ENCODE results near the gene SLC27A5.
"Not testable (repeated sequence)": the region's sequence is repeated elsewhere in the genome, so short reads cannot be mapped to it uniquely, and the experiment has no call there.

The SLC27A5 gene

GRCh38 chr19:58513694-58514563 lies 2.1 kb upstream of the SLC27A5 start:
- ChIA-PET CTCF (no interaction called here), POLR2A (no interaction called here)
- no peak for DNase-seq (ENCODE audit: extremely low spot score)
- TF ChIP-seq LEF1 (IDR thresholded peaks at IDR 0.05; ENCODE audit: borderline replicate concordance) = no peak
- TF ChIP-seq ZNF384 (IDR thresholded peaks at IDR 0.05) = no peak
- TF ChIP-seq FOXM1 (IDR thresholded peaks at IDR 0.05; ENCODE audit: borderline replicate concordance) = no peak
- TF ChIP-seq FOXA1 (IDR thresholded peaks at IDR 0.05) = no peak
- no peak for TF ChIP-seq FOXK2 (IDR thresholded peaks at IDR 0.05)
- TF ChIP-seq SP1 (IDR thresholded peaks at IDR 0.05) = no peak
- TF ChIP-seq BHLHE40 (IDR thresholded peaks at IDR 0.05; ENCODE audit: borderline replicate concordance) = no peak
- TF ChIP-seq TARDBP (IDR thresholded peaks at IDR 0.05) = no peak
- no peak for TF ChIP-seq CTBP1 (IDR thresholded peaks at IDR 0.05; ENCODE audit: borderline replicate concordance)
- TF ChIP-seq ARNT (IDR thresholded peaks at IDR 0.05) = no peak
- no peak for TF ChIP-seq HDGF (IDR thresholded peaks at IDR 0.05; ENCODE audit: borderline replicate concordance)
- no peak for TF ChIP-seq ELF4 (IDR thresholded peaks at IDR 0.05)

GRCh38 chr19:58513213-58513693 lies 1.5 kb upstream of the SLC27A5 start:
- POLR2A ChIA-PET = interaction anchor here (1.2 kb wide), 1 partner anchor 46 kb away, joined by 3 read pairs; no protein-coding TSS in a partner anchor
- no peak for DNase-seq (ENCODE audit: extremely low spot score)
- CTCF ChIA-PET = no interaction called here
- TF ChIP-seq BHLHE40 (IDR thresholded peaks at IDR 0.05; ENCODE audit: borderline replicate concordance) (no peak), FOXA1 (IDR thresholded peaks at IDR 0.05) (no peak), ZNF384 (IDR thresholded peaks at IDR 0.05) (no peak), SUZ12 (IDR thresholded peaks at IDR 0.05) (no peak), NFRKB (IDR thresholded peaks at IDR 0.05) (no peak), LEF1 (IDR thresholded peaks at IDR 0.05; ENCODE audit: borderline replicate concordance) (no peak), PKNOX1 (IDR thresholded peaks at IDR 0.05) (no peak)

- DNase-seq (ENCODE audit: extremely low spot score) = no peak
- no peak for TF ChIP-seq ZNF384 (IDR thresholded peaks at IDR 0.05)
- no peak for TF ChIP-seq L3MBTL2 (conservative IDR thresholded peaks at IDR 0.05)
- no peak for TF ChIP-seq TARDBP (IDR thresholded peaks at IDR 0.05)
- TF ChIP-seq ELF4 (IDR thresholded peaks at IDR 0.05) = no peak
- TF ChIP-seq FOXK2 (IDR thresholded peaks at IDR 0.05) = no peak
- TF ChIP-seq FOXA1 (IDR thresholded peaks at IDR 0.05) = no peak
- no peak for TF ChIP-seq CTBP1 (IDR thresholded peaks at IDR 0.05; ENCODE audit: borderline replicate concordance)
- no peak for TF ChIP-seq PKNOX1 (IDR thresholded peaks at IDR 0.05)
- no peak for TF ChIP-seq LEF1 (IDR thresholded peaks at IDR 0.05; ENCODE audit: borderline replicate concordance)
- TF ChIP-seq BHLHE40 (IDR thresholded peaks at IDR 0.05; ENCODE audit: borderline replicate concordance) = no peak
- no peak for TF ChIP-seq HDGF (IDR thresholded peaks at IDR 0.05; ENCODE audit: borderline replicate concordance)
- TF ChIP-seq FOXM1 (IDR thresholded peaks at IDR 0.05; ENCODE audit: borderline replicate concordance) = no peak
- ChIA-PET CTCF (no interaction called here), POLR2A (no interaction called here)
Observed at GRCh38 chr19:58510084-58510862, 1.5 kb downstream of the SLC27A5 start.

GRCh38 chr19:58509731-58510083 lies 2.1 kb downstream of the SLC27A5 start:
- POLR2A ChIA-PET = no interaction called here
- TF ChIP-seq HDGF (IDR thresholded peaks at IDR 0.05; ENCODE audit: borderline replicate concordance) = no peak
- no peak for TF ChIP-seq BHLHE40 (IDR thresholded peaks at IDR 0.05; ENCODE audit: borderline replicate concordance)
- TF ChIP-seq TARDBP (IDR thresholded peaks at IDR 0.05) = no peak
- TF ChIP-seq ELF4 (IDR thresholded peaks at IDR 0.05) = no peak
- no peak for TF ChIP-seq CTBP1 (IDR thresholded peaks at IDR 0.05; ENCODE audit: borderline replicate concordance)
- TF ChIP-seq FOXA1 (IDR thresholded peaks at IDR 0.05) = no peak
- no peak for TF ChIP-seq PKNOX1 (IDR thresholded peaks at IDR 0.05)
- TF ChIP-seq LEF1 (IDR thresholded peaks at IDR 0.05; ENCODE audit: borderline replicate concordance) = no peak
- no peak for DNase-seq (ENCODE audit: extremely low spot score)
- CTCF ChIA-PET = no interaction called here

GRCh38 chr19:58507602-58508223 lies 4.1 kb downstream of the SLC27A5 start:
- POLR2A ChIA-PET; DNase-seq (ENCODE audit: extremely low spot score); CTCF ChIA-PET: not testable (repeated sequence)

GRCh38 chr19:58500242-58500641 lies 11.6 kb downstream of the SLC27A5 start:
- POLR2A ChIA-PET = interaction anchor here (0.6 to 1.8 kb wide), 3 partner anchors 18 to 25 kb away, joined by 3 to 10 read pairs (median 5); partner anchors contain the start of genes ZBTB45 and ZNF446

More at GRCh38 chr19:58500242-58500641, 11.6 kb downstream of the SLC27A5 start:
- no peak for DNase-seq (ENCODE audit: extremely low spot score)
- TF ChIP-seq FOXA1 (IDR thresholded peaks at IDR 0.05) (no peak), TARDBP (IDR thresholded peaks at IDR 0.05) (no peak), ELF4 (IDR thresholded peaks at IDR 0.05) (no peak), HDGF (IDR thresholded peaks at IDR 0.05; ENCODE audit: borderline replicate concordance) (no peak), FOXK2 (IDR thresholded peaks at IDR 0.05) (no peak), ARNT (IDR thresholded peaks at IDR 0.05) (no peak), CTBP1 (IDR thresholded peaks at IDR 0.05; ENCODE audit: borderline replicate concordance) (no peak), L3MBTL2 (conservative IDR thresholded peaks at IDR 0.05) (no peak), BHLHE40 (IDR thresholded peaks at IDR 0.05; ENCODE audit: borderline replicate concordance) (no peak), ZNF384 (IDR thresholded peaks at IDR 0.05) (no peak), NFRKB (IDR thresholded peaks at IDR 0.05) (no peak), PKNOX1 (IDR thresholded peaks at IDR 0.05) (no peak), FOXM1 (IDR thresholded peaks at IDR 0.05; ENCODE audit: borderline replicate concordance) (no peak), LEF1 (IDR thresholded peaks at IDR 0.05; ENCODE audit: borderline replicate concordance) (no peak), SUZ12 (IDR thresholded peaks at IDR 0.05) (no peak), SP1 (IDR thresholded peaks at IDR 0.05) (no peak)
- CTCF ChIA-PET = no interaction called here

Measured in HEK293T (cell line).